GM18505 (cell line): Measurements from ENCODE around the gene C2orf72.

Experiments
- ATAC-seq: cut with Tn5 transposase; IDR thresholded peaks from one replicate; pipeline ENCODE4 v1.9.1; 2021; ENCODE audit not compliant: unreplicated experiment
- POLR2A ChIP-seq: IDR thresholded peaks from 4 replicates; pipeline ENCODE4 v1.6.1; 2011; ENCODE audit warnings: borderline replicate concordance; ENCODE audit not compliant: insufficient read depth, insufficient read length; ENCODE audit errors: extremely low read depth

The C2orf72 gene

GRCh38 chr2:231029563-231029962, 7.8 kb upstream of the C2orf72 start:
- no peak for ATAC-seq
- no peak for TF ChIP-seq POLR2A

DNA sequence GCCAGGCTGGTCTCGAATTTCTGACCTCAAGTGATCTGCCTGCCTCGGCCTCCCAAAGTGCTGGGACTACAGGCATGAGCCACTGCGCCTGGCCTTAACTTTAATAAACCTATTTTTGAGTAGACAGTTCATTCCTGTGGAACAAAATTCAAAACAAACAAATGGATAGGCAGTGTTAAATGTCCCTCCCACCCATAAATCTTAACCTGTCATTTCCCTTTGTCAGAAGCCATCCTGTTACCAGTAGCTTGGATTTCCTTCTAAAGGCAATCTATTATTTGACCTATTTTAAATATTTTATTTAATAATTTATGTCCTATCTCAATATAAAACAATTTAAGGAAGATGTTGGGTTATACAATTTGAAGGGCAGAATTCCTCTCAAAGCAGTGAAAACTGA, 6.6 kb upstream of the C2orf72 start:
- ATAC-seq, result no peak
- no peak for TF ChIP-seq POLR2A

DNA sequence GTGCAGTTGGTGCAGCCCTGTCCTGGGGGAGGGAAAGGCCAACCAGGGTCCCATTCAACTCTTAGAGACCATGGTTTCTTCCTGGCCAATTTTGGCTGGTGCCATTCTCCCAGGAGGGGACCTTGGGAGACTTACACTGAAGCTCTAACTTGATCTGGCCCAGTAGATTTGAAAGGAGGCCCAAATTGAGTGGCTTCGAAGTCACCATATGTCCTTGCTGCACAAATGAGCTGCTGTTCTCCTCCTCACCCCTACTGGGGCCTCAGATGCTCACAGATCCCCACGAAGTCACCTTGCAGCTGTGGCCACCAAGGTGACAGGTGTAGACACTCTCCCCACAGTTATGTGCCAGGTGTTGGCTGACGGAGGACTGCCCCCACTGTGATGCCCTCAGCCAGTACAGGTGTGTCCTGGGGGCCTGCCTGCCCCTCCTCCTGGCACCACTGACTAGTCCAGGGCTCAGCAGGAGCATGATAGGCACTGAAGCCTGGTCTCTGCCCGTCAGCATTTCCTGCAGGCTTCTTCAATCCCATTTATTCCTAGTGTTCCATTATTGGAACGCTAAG, 4.7 kb upstream of the C2orf72 start:
- TF ChIP-seq POLR2A, result no peak
- ATAC-seq, result no peak

- TF ChIP-seq POLR2A, result no peak
- ATAC-seq, result no peak
Observed at GRCh38 chr2:231033147-231034132, 3.9 kb upstream of the C2orf72 start.

GRCh38 chr2:231034291-231034882, 2.9 kb upstream of the C2orf72 start:
- ATAC-seq, result no peak
- no peak for TF ChIP-seq POLR2A

DNA sequence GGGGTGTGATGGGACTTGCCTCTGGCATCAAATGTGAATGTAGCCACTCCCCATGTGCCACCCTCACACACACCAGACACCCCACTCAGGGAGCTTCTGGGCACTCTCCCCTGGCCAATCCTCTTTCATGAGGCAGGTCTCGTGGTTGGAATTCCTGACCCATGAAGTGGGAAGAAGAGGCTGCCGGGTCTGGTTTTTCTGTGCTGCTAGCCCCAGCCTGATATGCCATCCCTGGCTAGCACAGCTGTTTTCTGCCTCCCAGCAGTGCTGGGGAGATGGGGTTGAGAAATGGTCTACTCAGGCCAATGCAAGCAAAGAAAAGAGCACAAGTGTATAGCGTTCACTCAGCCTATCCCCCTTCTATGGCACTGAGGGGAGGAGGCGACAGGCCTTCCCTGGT, 1.2 kb upstream of the C2orf72 start:
- TF ChIP-seq POLR2A, result no peak
- ATAC-seq, result no peak

- no peak for ATAC-seq
- TF ChIP-seq POLR2A, result no peak
Observed at GRCh38 chr2:231036578-231037106, 681 bp upstream of the C2orf72 start.

DNA sequence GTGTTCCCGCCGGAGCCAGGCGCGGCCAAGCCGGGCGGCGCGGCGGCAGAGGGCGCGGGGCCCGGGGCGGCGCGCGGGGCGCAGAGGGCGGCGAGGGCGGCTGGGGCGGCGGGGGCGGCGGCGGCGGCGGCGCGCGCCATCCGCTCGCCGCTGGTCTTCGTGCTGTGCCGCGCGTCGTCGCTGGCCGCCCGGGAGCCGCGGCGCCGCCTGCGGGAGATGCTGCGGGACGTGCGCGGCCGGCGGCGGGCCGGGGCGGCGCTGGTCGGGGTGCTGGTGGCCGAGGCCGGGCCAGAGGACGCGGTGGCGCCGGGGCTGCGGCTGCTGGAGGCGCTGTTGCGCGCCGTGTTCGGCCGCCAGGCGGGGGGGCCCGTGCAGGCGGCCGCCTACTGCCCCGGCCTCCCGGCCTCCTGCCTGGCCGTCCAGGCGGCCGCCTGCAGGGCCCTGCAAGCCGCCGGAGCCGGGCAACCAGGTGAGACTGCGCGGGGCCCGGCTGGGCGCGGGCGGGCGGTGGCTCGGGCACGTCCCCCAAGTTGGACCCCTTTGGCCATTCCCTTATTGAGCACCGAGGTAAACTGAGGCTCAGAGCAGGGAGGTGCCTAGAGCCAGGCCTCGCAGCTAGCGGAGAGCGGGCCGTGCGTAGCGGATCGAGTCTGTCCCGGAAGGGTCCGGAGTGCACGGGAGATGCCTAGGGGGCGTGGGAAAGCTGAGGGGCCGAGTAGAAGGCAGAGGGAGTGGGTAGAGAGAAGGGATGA, 584 bp downstream of the C2orf72 start:
- no peak for ATAC-seq
- TF ChIP-seq POLR2A, result no peak

DNA sequence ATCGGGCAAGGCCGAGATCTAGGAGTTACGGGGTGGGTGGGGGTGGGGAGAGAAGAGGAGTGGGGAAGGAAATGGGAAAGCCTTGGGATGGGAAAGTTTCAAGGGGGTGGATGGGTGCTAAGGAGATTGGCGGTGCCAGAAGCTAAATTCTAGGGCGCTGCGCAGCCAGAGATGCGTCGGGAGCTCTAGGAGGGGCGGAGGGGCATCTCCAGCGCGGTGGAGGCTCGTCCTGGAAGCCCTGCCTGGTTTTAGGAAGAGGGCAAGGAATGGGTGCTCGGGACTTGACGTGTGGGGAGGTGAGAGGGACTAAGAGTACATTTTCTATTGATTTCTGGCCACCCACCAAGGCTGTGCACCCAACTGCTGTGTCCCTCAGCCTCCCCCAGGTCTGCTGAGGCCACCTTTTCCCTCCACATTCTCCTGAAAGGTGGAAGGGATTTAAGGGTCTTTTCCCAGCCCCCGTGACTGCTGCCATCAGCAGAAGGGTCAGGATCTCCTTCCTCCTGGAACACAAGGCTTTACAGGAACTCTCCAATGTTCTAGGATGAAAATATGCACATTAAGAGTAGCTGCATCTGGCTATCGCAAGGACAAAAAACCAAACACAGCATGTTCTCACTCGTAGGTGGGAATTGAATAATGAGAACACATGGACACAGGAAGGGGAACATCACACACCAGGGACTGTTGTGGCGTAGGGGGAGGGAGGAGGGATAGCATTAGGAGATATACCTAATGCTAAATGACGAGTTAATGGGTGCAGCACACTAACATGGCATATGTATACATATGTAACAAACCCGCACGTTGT, 1.4 kb downstream of the C2orf72 start:
- no peak for ATAC-seq
- TF ChIP-seq POLR2A, result no peak

- TF ChIP-seq POLR2A, result no peak
- ATAC-seq, result no peak
Observed at GRCh38 chr2:231039294-231039664, 2.0 kb downstream of the C2orf72 start.

DNA sequence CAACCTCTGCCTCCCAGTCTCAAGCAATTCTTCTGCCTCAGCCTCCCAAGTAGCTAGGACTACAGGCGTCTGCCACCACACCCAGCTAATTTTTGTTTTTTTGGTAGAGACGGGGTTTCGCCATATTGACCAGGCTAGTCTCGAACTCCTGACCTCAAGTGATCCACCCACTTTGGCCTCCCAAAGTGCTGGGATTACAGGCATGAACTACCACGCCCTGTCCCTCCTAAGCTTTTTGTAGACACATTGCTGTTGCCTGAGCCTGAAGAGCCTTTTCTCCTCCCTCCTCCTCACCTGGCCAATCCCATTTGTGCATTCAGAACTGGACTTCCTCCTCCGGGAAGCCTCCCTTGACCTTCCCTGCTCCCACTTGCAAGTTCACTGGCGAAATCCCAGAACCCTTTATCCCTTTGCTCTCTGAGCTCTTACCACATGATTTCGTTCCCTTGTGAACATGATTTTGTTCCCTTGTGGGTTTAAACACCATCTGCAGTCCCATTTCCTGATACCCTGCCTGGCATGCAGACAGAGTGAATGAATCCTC, 2.6 kb downstream of the C2orf72 start:
- TF ChIP-seq POLR2A, result no peak
- ATAC-seq, result no peak

GRCh38 chr2:231041061-231041689, 3.9 kb downstream of the C2orf72 start:
- no peak for TF ChIP-seq POLR2A
- no peak for ATAC-seq

- ATAC-seq, result no peak
- TF ChIP-seq POLR2A, result no peak
Observed at GRCh38 chr2:231043796-231044195, 6.5 kb downstream of the C2orf72 start.
